WTC11 (cell line): ENCODE data around the gene HOXA7. TPM values are rescaled to one million over a fixed set of nuclear protein-coding genes. Genes with fewer than 3 reads are reported as not detected.

Experiments
- ATAC-seq: fragments of 200-7000 bp; cut with Tn5 transposase; 2 replicates; pipeline ENCODE4 v1.10.0; 2021; ENCODE audit warnings: mild to moderate bottlenecking, moderate library complexity
- CTCF ChIA-PET: fragments of 300-600 bp; sonication (Branson Sonifier 250); formaldehyde crosslinking; loops from one replicate; lab custom pipeline; 2021; ENCODE audit warnings: antibody characterized with exemption; lab: Charles Lee
- POLR2A ChIA-PET: fragments of 350-600 bp; sonication (Branson Sonifier 250); formaldehyde crosslinking; loops from one replicate; lab custom pipeline; 2021; ENCODE audit warnings: antibody characterized with exemption; lab: Charles Lee
- DNase-seq: peaks from one replicate; pipeline ENCODE4 v3.0.0; 2021; ENCODE audit warnings: low spot score
- H3K27ac Mint-ChIP-seq: 2 replicates; pipeline ENCODE4 v1.8.0; 2021; ENCODE audit warnings: mixed read lengths
- H3K27me3 Mint-ChIP-seq: 2 replicates; pipeline ENCODE4 v1.8.0; 2021; ENCODE audit warnings: low read depth, mild to moderate bottlenecking, moderate library complexity, mixed read lengths
- H3K36me3 Mint-ChIP-seq: 2 replicates; pipeline ENCODE4 v1.8.0; 2021; ENCODE audit warnings: mixed read lengths
- H3K4me1 Mint-ChIP-seq: 2 replicates; pipeline ENCODE4 v1.8.0; 2022; ENCODE audit warnings: mixed read lengths
- H3K4me3 Mint-ChIP-seq: 2 replicates; pipeline ENCODE4 v1.8.0; 2021; ENCODE audit warnings: mild to moderate bottlenecking, moderate library complexity, mixed read lengths
- H3K9me3 Mint-ChIP-seq: 2 replicates; pipeline ENCODE4 v1.8.0; 2021; ENCODE audit warnings: mixed read lengths
- AFF4 ChIP-seq: sonication (generic); formaldehyde crosslinking; IDR thresholded peaks from 2 replicates; pipeline ENCODE4 v1.8.1; 2023; ENCODE audit warnings: mild to moderate bottlenecking, missing genetic modification reagents, borderline replicate concordance
- CBFB ChIP-seq: sonication (generic); formaldehyde crosslinking; IDR thresholded peaks from 2 replicates; pipeline ENCODE4 v1.8.1; 2022; ENCODE audit warnings: mild to moderate bottlenecking, low read depth, missing genetic modification reagents
- FOXK1 ChIP-seq: sonication (generic); formaldehyde crosslinking; IDR thresholded peaks from 2 replicates; pipeline ENCODE4 v1.8.0; 2022; ENCODE audit warnings: mild to moderate bottlenecking, moderate library complexity, missing genetic modification reagents
- FOXP1 ChIP-seq: sonication (generic); formaldehyde crosslinking; IDR thresholded peaks from 2 replicates; pipeline ENCODE4 v1.8.0; 2022; ENCODE audit warnings: missing genetic modification reagents, mild to moderate bottlenecking, moderate library complexity, borderline replicate concordance
- MXD4 ChIP-seq: fragments of 250-450 bp; sonication (Bioruptor Pico); IDR thresholded peaks from 2 replicates; pipeline ENCODE4 v1.8.0; 2021; ENCODE audit warnings: mild to moderate bottlenecking, moderate library complexity, borderline replicate concordance
- NFE2L1 ChIP-seq: sonication (generic); formaldehyde crosslinking; IDR thresholded peaks from 2 replicates; pipeline ENCODE4 v1.8.1; 2023; ENCODE audit warnings: missing genetic modification reagents
- PRDM15 ChIP-seq: sonication (generic); formaldehyde crosslinking; IDR thresholded peaks from 2 replicates; pipeline ENCODE4 v1.8.0; 2022; ENCODE audit warnings: missing genetic modification reagents
- PRRX2 ChIP-seq: fragments of 250-450 bp; sonication (Bioruptor Pico); IDR thresholded peaks from 2 replicates; pipeline ENCODE4 v1.8.0; 2021; ENCODE audit warnings: mild to moderate bottlenecking
- USF1 ChIP-seq: sonication (generic); formaldehyde crosslinking; IDR thresholded peaks from 2 replicates; pipeline ENCODE4 v1.8.0; 2022; ENCODE audit warnings: mild to moderate bottlenecking, missing genetic modification reagents
- ZNF138 ChIP-seq: sonication (generic); formaldehyde crosslinking; conservative IDR thresholded peaks from 2 replicates; pipeline ENCODE4 v1.8.1; 2022; ENCODE audit warnings: mild to moderate bottlenecking, moderate library complexity, missing genetic modification reagents
- ZNF232 ChIP-seq: sonication (generic); formaldehyde crosslinking; IDR thresholded peaks from 2 replicates; pipeline ENCODE4 v1.8.0; 2022; ENCODE audit warnings: mild to moderate bottlenecking, missing genetic modification reagents
- ZNF263 ChIP-seq: sonication (generic); formaldehyde crosslinking; IDR thresholded peaks from 2 replicates; pipeline ENCODE4 v1.8.1; 2022; ENCODE audit warnings: low read depth, mild to moderate bottlenecking, moderate library complexity, missing genetic modification reagents
- ZNF317 ChIP-seq: sonication (generic); formaldehyde crosslinking; IDR thresholded peaks from 2 replicates; pipeline ENCODE4 v1.8.1; 2023; ENCODE audit warnings: low read depth, mild to moderate bottlenecking, moderate library complexity, missing genetic modification reagents, borderline replicate concordance
- total RNA-seq: library from RNA; stranded (reverse); gene quantifications from 3 replicates; pipeline ENCODE4 v1.2.3, GENCODE V29; 2021
- TF ChIP-seq, protein P1 (sequence below): fragments of 200-600 bp; IDR thresholded peaks from 2 replicates; pipeline ENCODE4 v1.8.0; 2022; ENCODE audit warnings: antibody characterized with exemption

The HOXA7 gene
- total RNA-seq, 1 experiment from 2014 or later: not detected

DNA sequence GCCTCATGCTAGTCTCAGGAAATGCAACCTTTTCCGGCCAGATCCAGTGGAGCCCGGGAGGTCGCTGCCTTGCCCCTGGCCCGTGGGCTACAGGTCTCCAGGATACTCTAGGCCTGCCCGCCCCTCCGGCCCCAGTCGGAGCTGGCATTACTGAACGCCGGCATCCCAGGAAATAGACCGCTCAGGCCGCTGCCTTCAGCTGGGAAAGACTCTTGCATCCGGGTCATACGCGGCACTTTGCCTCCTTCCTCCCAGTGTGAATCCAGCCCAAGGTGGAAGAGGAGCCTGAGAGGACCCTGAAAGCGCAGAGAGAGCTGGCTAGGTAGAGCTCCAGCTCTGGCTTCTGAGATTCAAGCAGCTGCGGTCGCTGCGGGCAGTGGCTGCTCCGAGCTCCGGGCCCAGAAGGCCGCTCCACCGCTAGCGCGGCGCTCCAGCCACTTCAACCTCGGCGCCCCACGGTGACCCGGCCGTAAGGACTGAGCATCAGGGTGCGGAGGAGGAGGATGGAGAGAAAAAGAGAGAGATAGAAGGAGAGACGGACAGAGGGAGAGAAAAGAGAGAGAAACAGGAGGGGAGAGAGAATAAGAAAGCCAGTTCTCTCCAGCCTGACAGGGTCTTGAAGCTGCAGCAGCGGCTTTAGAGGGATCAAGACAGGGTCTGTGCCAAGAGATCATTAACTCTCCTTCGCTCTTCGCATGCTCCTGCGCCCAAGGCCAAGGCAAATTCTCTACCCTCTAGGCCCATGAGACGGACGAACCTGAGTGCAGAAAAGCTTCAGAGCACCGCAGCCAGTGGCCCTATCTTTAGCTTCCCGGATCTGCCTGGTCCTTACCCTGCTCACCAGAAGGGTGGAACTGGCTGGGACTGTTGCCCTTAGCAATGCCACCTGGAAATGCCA, 19.4 kb upstream of the HOXA7 start:
- ChIA-PET POLR2A (interaction anchor here (0.8 kb wide), 1 partner anchor 29 kb away, joined by 3 read pairs; no protein-coding TSS in a partner anchor), CTCF (interaction anchor here (0.6 to 2.3 kb wide), 7 partner anchors 9 to 78 kb away, joined by 3 to 6 read pairs (median 4); partner anchors contain the start of genes HOXA11 and HOXA9)
- no peak overlapping the region for H3K27ac Mint-ChIP-seq
- no peaks in the 10 kb centered on the region for H3K36me3 Mint-ChIP-seq
- H3K4me1 Mint-ChIP-seq: peaks cover 27% of the 10 kb centered on the region
- peaks cover 99% of the 10 kb centered on the region for H3K27me3 Mint-ChIP-seq
- no peak for DNase-seq
- no peak overlapping the region for H3K4me3 Mint-ChIP-seq
- peak; percentile 2; the same call in 1 of the 2 replicates for ATAC-seq
- H3K9me3 Mint-ChIP-seq: no peaks in the 10 kb centered on the region
- TF ChIP-seq PRDM15 (CRISPR knock-in tag): no peak
- TF ChIP-seq ZNF232 (CRISPR knock-in tag): no peak
- no peak for TF ChIP-seq CBFB (CRISPR knock-in tag)
- TF ChIP-seq PRRX2 (CRISPR knock-in tag): no peak
- TF ChIP-seq FOXK1 (CRISPR knock-in tag): no peak
- TF ChIP-seq AFF4 (CRISPR knock-in tag): no peak
- no peak for TF ChIP-seq FOXP1
- no peak for TF ChIP-seq ZNF138
- TF ChIP-seq NFE2L1 (CRISPR knock-in tag): no peak
- TF ChIP-seq ZNF263: no peak
- no peak for TF ChIP-seq USF1
- TF ChIP-seq, protein P1, sequence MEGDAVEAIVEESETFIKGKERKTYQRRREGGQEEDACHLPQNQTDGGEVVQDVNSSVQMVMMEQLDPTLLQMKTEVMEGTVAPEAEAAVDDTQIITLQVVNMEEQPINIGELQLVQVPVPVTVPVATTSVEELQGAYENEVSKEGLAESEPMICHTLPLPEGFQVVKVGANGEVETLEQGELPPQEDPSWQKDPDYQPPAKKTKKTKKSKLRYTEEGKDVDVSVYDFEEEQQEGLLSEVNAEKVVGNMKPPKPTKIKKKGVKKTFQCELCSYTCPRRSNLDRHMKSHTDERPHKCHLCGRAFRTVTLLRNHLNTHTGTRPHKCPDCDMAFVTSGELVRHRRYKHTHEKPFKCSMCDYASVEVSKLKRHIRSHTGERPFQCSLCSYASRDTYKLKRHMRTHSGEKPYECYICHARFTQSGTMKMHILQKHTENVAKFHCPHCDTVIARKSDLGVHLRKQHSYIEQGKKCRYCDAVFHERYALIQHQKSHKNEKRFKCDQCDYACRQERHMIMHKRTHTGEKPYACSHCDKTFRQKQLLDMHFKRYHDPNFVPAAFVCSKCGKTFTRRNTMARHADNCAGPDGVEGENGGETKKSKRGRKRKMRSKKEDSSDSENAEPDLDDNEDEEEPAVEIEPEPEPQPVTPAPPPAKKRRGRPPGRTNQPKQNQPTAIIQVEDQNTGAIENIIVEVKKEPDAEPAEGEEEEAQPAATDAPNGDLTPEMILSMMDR: no peak
- TF ChIP-seq ZNF317 (CRISPR knock-in tag): no peak
- TF ChIP-seq MXD4: no peak
